ENCODE data around the gene LGR6.

LGR6 gene

DNA sequence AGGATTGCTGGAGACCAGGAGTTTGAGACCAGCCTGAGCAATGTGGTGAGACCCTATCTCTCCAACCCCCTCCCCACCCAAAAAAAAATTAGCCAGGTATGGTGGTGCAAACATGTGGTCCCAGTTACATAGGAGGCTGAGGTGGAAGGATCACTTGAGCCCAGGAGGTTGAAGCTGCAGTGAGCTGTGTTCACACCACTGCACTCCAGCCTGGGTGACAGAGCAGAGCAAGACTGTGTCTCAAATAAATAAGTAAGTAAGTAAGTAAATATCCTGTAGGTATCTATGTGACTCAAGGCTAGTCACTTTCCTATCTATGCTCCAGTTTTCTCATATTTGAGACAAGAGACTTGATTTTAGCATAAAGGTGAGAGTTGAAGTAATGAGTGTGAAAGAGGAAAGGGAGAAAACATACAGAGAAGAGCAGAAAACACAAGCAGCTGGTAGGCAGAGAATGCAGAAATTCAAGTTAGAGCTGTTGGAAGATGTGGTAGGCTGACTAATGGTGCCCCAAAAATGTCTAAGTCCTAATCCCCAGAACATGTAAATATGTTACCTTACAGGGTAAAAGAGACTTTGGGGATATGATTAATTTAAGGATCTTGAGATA lies 162.4 kb downstream of the LGR6 start:
- Histone ChIP-seq H2BK5ac (ENCODE audit: low read depth, low read length, poor library complexity) (no peak overlapping the region), H3K18ac (ENCODE audit: low read length) (no peak overlapping the region), H3K4ac (ENCODE audit: low read depth, low read length) (no peak overlapping the region), H3K9me3 (ENCODE audit: insufficient read depth, low read depth, low read length) (no peaks in the 10 kb centered on the region), H3K27ac (ENCODE audit: low read depth, low read length) (peak overlapping the region; percentile 34), H3K4me2 (ENCODE audit: low read length) (no peak overlapping the region), H3K27me3 (ENCODE audit: insufficient read depth, low read length) (no peaks in the 10 kb centered on the region), H2AFZ (ENCODE audit: insufficient read depth, low read length, poor library complexity) (no peak overlapping the region), H4K91ac (ENCODE audit: low read depth, low read length) (no peak overlapping the region), H2BK120ac (ENCODE audit: insufficient read depth, low read length, poor library complexity) (peak overlapping the region; percentile 15), H3K4me1 (ENCODE audit: control insufficient read depth in 1 of 2, insufficient read depth in 2 of 2, low read length in 2 of 2) (peaks cover 0 to 4% of the 10 kb centered on the region in 2 experiments), H4K8ac (ENCODE audit: low read depth, low read length) (no peak overlapping the region), H2BK12ac (ENCODE audit: low read length) (no peak overlapping the region), H3K9ac (ENCODE audit: low read length) (no peak overlapping the region), H3K23ac (ENCODE audit: low read length) (no peak overlapping the region), H3K79me2 (ENCODE audit: control insufficient read depth, insufficient read depth, low read length, poor library complexity) (no peaks in the 10 kb centered on the region), H3K4me3 (ENCODE audit: low read depth, low read length) (no peak overlapping the region), H3K14ac (ENCODE audit: low read length) (no peak overlapping the region), H3K36me3 (ENCODE audit: control insufficient read depth in 1 of 2, insufficient read depth in 2 of 2, low read length in 2 of 2) (no peaks in the 10 kb centered on the region), H4K12ac (ENCODE audit: low read depth, low read length) (no peak overlapping the region), H2AK5ac (ENCODE audit: low read length) (no peak overlapping the region), H3K79me1 (ENCODE audit: low read length) (no peaks in the 10 kb centered on the region)
- peak in 1 of 2 donors; percentile 50 for DNase-seq

DNA sequence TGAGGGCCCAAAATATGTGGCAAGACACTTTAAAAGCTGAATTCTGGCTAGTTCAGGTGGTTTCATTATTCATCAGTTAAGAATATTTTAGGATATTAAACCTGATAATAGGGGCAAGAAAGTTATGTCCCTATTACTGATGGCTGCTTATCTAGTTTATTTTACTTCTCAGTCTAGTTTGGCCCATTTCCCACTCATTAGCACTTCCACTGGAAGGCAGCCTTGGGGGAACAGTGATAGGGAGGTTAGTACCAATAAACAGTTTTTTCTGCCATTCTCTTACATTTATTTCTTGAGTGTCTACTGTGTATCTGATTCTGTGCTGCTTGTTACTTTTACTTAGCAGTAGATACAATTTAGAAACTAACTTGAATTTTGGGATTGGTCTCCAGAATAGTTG lies 163.9 kb downstream of the LGR6 start:
- Histone ChIP-seq H2AK5ac (ENCODE audit: low read length) (no peak overlapping the region), H3K27ac (ENCODE audit: low read depth, low read length) (no peak overlapping the region), H3K4me1 (ENCODE audit: control insufficient read depth in 1 of 2, insufficient read depth in 2 of 2, low read length in 2 of 2) (peaks cover 0 to 4% of the 10 kb centered on the region in 2 experiments), H2AFZ (ENCODE audit: insufficient read depth, low read length, poor library complexity) (no peak overlapping the region), H3K23ac (ENCODE audit: low read length) (no peak overlapping the region), H4K12ac (ENCODE audit: low read depth, low read length) (no peak overlapping the region), H2BK120ac (ENCODE audit: insufficient read depth, low read length, poor library complexity) (no peak overlapping the region), H3K18ac (ENCODE audit: low read length) (no peak overlapping the region), H2BK5ac (ENCODE audit: low read depth, low read length, poor library complexity) (no peak overlapping the region), H3K79me1 (ENCODE audit: low read length) (no peaks in the 10 kb centered on the region), H2BK12ac (ENCODE audit: low read length) (no peak overlapping the region), H3K14ac (ENCODE audit: low read length) (no peak overlapping the region), H3K27me3 (ENCODE audit: insufficient read depth, low read length) (no peaks in the 10 kb centered on the region), H3K36me3 (ENCODE audit: control insufficient read depth in 1 of 2, insufficient read depth in 2 of 2, low read length in 2 of 2) (no peaks in the 10 kb centered on the region), H4K8ac (ENCODE audit: low read depth, low read length) (no peak overlapping the region), H3K9me3 (ENCODE audit: insufficient read depth, low read depth, low read length) (no peaks in the 10 kb centered on the region), H3K4ac (ENCODE audit: low read depth, low read length) (no peak overlapping the region), H3K9ac (ENCODE audit: low read length) (no peak overlapping the region), H3K4me2 (ENCODE audit: low read length) (no peak overlapping the region), H3K4me3 (ENCODE audit: low read depth, low read length) (no peak overlapping the region), H3K79me2 (ENCODE audit: control insufficient read depth, insufficient read depth, low read length, poor library complexity) (no peaks in the 10 kb centered on the region), H4K91ac (ENCODE audit: low read depth, low read length) (no peak overlapping the region)
- no peak for DNase-seq

DNA sequence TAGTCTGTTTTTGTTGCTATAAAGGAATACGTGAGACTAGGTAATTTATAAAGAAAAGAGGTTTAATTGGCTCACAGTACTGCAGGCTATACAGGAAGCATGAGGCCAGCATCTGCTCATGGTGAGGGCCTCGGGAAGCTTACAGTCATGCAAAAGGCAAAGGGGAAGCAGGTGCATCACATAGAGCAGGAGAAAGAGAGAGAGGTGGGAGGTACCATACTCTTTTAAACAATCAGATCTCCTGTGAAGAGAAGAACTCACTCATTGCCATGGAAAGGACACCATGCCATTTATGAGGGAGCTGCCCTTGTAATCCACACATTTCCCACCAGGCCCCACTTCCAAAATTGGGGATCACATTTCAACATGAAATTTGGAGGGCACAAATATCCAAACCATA lies 167.6 kb downstream of the LGR6 start:
- Histone ChIP-seq H3K9me3 (ENCODE audit: insufficient read depth, low read depth, low read length) (no peaks in the 10 kb centered on the region), H3K27ac (ENCODE audit: low read depth, low read length) (no peak overlapping the region), H2AK5ac (ENCODE audit: low read length) (no peak overlapping the region), H3K36me3 (ENCODE audit: control insufficient read depth in 1 of 2, insufficient read depth in 2 of 2, low read length in 2 of 2) (no peaks in the 10 kb centered on the region), H3K4ac (ENCODE audit: low read depth, low read length) (no peak overlapping the region), H3K4me2 (ENCODE audit: low read length) (no peak overlapping the region), H2BK12ac (ENCODE audit: low read length) (no peak overlapping the region), H2BK120ac (ENCODE audit: insufficient read depth, low read length, poor library complexity) (no peak overlapping the region), H2BK5ac (ENCODE audit: low read depth, low read length, poor library complexity) (no peak overlapping the region), H3K79me2 (ENCODE audit: control insufficient read depth, insufficient read depth, low read length, poor library complexity) (no peaks in the 10 kb centered on the region), H4K8ac (ENCODE audit: low read depth, low read length) (no peak overlapping the region), H4K12ac (ENCODE audit: low read depth, low read length) (no peak overlapping the region), H3K18ac (ENCODE audit: low read length) (no peak overlapping the region), H3K27me3 (ENCODE audit: insufficient read depth, low read length) (no peaks in the 10 kb centered on the region), H3K9ac (ENCODE audit: low read length) (no peak overlapping the region), H2AFZ (ENCODE audit: insufficient read depth, low read length, poor library complexity) (no peak overlapping the region), H3K4me3 (ENCODE audit: low read depth, low read length) (no peak overlapping the region), H3K14ac (ENCODE audit: low read length) (no peak overlapping the region), H3K23ac (ENCODE audit: low read length) (no peak overlapping the region), H3K4me1 (ENCODE audit: control insufficient read depth in 1 of 2, insufficient read depth in 2 of 2, low read length in 2 of 2) (no peaks in the 10 kb centered on the region), H3K79me1 (ENCODE audit: low read length) (no peaks in the 10 kb centered on the region), H4K91ac (ENCODE audit: low read depth, low read length) (no peak overlapping the region)
- no peak for DNase-seq
- WGBS (ENCODE audit: extremely low coverage, insufficient coverage, insufficient read length), result no CpG with 5 or more reads among the region's 2 CpGs

DNA sequence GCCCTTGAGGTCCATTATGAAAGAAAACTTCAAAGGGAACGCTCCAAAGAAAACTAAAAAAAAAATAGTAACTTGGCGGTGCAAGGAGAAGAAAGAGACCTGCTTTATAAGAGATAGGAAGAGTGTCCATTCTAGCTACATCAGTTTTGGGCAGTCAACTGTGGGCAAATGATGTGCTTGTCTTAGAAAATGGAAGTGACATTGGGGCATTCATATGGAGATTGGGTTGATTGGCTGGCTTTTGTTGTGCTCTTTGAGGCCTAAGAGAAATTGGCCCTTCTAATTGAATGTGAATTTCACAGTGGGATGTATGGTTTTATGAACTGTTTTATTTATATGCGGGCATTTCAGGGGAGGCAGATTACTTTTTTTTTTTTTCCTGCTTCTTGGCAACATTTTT lies 168.1 kb downstream of the LGR6 start:
- no peak overlapping the region for H2BK12ac ChIP-seq (ENCODE audit: low read length)
- no peak overlapping the region for H3K4me2 ChIP-seq (ENCODE audit: low read length)
- H2AK5ac ChIP-seq (ENCODE audit: low read length), result no peak overlapping the region
- H2BK120ac ChIP-seq (ENCODE audit: insufficient read depth, low read length, poor library complexity), result no peak overlapping the region
- no peak overlapping the region for H2AFZ ChIP-seq (ENCODE audit: insufficient read depth, low read length, poor library complexity)
- H3K27me3 ChIP-seq (ENCODE audit: insufficient read depth, low read length), result no peaks in the 10 kb centered on the region
- no CpG with 5 or more reads among the region's 3 CpGs for WGBS (ENCODE audit: extremely low coverage, insufficient coverage, insufficient read length)
- H3K9me3 ChIP-seq (ENCODE audit: insufficient read depth, low read depth, low read length), result no peaks in the 10 kb centered on the region
- H2BK5ac ChIP-seq (ENCODE audit: low read depth, low read length, poor library complexity), result no peak overlapping the region
- H3K4ac ChIP-seq (ENCODE audit: low read depth, low read length), result no peak overlapping the region
- H4K8ac ChIP-seq (ENCODE audit: low read depth, low read length), result no peak overlapping the region
- DNase-seq, result no peak
- H4K12ac ChIP-seq (ENCODE audit: low read depth, low read length), result no peak overlapping the region
- no peaks in the 10 kb centered on the region for H3K36me3 ChIP-seq (ENCODE audit: control insufficient read depth in 1 of 2, insufficient read depth in 2 of 2, low read length in 2 of 2)
- H3K79me2 ChIP-seq (ENCODE audit: control insufficient read depth, insufficient read depth, low read length, poor library complexity), result no peaks in the 10 kb centered on the region
- no peak overlapping the region for H3K27ac ChIP-seq (ENCODE audit: low read depth, low read length)
- H3K4me1 ChIP-seq (ENCODE audit: control insufficient read depth in 1 of 2, insufficient read depth in 2 of 2, low read length in 2 of 2), result no peaks in the 10 kb centered on the region
- no peak overlapping the region for H3K9ac ChIP-seq (ENCODE audit: low read length)
- no peaks in the 10 kb centered on the region for H3K79me1 ChIP-seq (ENCODE audit: low read length)
- H3K4me3 ChIP-seq (ENCODE audit: low read depth, low read length), result no peak overlapping the region
- H3K23ac ChIP-seq (ENCODE audit: low read length), result no peak overlapping the region
- no peak overlapping the region for H3K18ac ChIP-seq (ENCODE audit: low read length)
- no peak overlapping the region for H3K14ac ChIP-seq (ENCODE audit: low read length)
- H4K91ac ChIP-seq (ENCODE audit: low read depth, low read length), result no peak overlapping the region

Measured in trophoblast cell (in vitro differentiated cells and primary cell).